ENCODE results near the gene TMEM54.
A peak's percentile ranks its signal among the peaks of the same experiment; 100 is the strongest.

The TMEM54 gene

DNA sequence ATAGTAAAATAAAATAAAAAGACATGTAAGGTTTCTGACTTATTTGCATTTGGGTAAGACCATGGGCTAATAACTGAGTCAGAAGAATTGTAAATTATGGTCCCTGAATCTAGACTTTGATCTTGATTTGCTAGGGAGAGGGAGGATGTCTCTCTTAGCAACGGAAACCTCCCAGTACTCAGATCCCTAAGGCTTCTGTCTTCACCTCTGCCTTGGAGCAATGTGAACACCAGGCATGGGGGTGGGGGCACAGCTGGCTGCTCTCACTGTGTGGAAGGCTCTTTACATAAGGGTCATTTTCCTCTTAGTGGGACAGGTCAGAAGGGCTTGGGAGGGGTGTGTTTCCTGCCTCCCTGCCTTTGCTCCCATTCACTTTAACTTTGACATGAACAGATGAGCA is 17.0 kb upstream of the TMEM54 start:
- no peak overlapping the region for H3K4me3 ChIP-seq (ENCODE audit: low read depth, low read length)
- H3K27ac ChIP-seq: no peak overlapping the region
- in situ Hi-C loops (cut with HindIII; ENCODE audit: low pct_ligation_motif_present, low sequenced_read_pairs): no loop called here
- H3K36me3 ChIP-seq (replicated peaks): no peaks in the 10 kb centered on the region
- no peaks in the 10 kb centered on the region for H3K27me3 ChIP-seq (replicated peaks)
- TF ChIP-seq, protein P1, sequence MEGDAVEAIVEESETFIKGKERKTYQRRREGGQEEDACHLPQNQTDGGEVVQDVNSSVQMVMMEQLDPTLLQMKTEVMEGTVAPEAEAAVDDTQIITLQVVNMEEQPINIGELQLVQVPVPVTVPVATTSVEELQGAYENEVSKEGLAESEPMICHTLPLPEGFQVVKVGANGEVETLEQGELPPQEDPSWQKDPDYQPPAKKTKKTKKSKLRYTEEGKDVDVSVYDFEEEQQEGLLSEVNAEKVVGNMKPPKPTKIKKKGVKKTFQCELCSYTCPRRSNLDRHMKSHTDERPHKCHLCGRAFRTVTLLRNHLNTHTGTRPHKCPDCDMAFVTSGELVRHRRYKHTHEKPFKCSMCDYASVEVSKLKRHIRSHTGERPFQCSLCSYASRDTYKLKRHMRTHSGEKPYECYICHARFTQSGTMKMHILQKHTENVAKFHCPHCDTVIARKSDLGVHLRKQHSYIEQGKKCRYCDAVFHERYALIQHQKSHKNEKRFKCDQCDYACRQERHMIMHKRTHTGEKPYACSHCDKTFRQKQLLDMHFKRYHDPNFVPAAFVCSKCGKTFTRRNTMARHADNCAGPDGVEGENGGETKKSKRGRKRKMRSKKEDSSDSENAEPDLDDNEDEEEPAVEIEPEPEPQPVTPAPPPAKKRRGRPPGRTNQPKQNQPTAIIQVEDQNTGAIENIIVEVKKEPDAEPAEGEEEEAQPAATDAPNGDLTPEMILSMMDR (IDR thresholded peaks at IDR 0.05; ENCODE audit: low read depth, low read length, missing control alignments): no peak
- DNase-seq: no peak

DNA sequence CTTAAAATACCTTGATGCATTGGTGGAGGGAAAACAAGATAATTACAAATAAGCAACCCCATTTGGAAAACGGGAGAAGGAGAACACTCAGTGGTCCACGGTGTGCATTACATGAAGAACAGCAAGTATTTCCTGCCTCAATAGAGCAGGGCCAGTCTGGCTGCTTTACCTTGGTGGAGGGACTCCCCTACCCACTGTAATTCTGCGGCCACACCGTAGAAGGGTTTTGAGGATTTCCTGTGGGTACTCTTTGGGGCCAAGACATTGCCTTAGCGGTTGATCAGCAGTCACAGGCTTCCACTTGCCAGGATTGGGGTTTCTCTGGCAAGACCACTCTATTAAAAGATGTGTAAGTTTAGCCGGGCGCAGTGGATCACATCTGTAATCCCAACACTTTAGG is 16.3 kb upstream of the TMEM54 start:
- in situ Hi-C loops (cut with HindIII; ENCODE audit: low pct_ligation_motif_present, low sequenced_read_pairs): no loop called here
- TF ChIP-seq, protein P1 (IDR thresholded peaks at IDR 0.05; ENCODE audit: low read depth, low read length, missing control alignments): no peak
- Histone ChIP-seq H3K27ac (no peak overlapping the region), H3K4me3 (ENCODE audit: low read depth, low read length) (no peak overlapping the region), H3K27me3 (replicated peaks) (no peaks in the 10 kb centered on the region), H3K36me3 (replicated peaks) (no peaks in the 10 kb centered on the region)
- no peak for DNase-seq

DNA sequence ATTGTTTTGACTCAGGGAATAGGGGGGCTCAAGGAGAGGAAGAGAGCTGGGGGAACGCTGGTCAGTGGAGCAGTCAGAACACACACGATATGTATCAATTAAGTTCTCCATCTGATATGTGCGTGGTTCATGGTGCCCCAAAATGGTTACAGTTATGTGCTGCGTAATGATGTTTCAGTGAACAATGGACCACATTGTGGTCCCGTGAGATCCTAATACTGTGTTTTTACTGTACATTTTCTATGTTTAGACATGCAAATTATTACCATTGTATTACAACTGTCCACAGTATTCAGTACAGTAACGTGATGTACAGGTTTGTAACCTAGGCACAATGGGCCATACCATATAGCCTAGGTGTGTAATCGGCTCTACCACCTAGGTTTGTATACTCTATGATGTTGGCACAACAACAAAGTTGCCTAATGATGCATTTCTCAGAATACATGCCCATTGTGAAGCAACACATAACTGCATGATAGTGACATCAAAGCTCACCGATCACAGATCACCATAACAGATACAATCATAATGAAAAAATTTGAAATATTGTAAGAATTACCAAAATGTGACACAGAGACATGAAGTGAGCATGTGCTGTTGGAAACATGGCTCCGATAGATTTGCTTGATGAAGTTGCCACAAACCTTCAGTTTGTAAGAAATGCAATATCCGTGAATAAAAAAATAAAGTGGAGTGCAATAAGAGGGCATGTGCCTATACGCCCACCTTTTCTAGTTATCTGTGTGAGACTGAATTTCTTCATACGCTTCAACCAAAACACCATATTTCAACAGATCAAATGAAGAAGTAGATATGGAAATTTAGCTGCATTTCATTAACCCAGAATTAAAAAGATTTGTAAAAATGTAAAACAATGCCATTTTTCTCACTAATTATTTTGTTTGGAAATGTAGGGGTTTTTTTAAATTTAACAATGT is 14.8 kb upstream of the TMEM54 start:
- in situ Hi-C loops (cut with HindIII; ENCODE audit: low pct_ligation_motif_present, low sequenced_read_pairs): no loop called here
- TF ChIP-seq, protein P1 (IDR thresholded peaks at IDR 0.05; ENCODE audit: low read depth, low read length, missing control alignments): no peak
- Histone ChIP-seq H3K36me3 (replicated peaks) (no peaks in the 10 kb centered on the region), H3K4me3 (ENCODE audit: low read depth, low read length) (no peak overlapping the region), H3K27me3 (replicated peaks) (no peaks in the 10 kb centered on the region), H3K27ac (no peak overlapping the region)
- no peak for DNase-seq

DNA sequence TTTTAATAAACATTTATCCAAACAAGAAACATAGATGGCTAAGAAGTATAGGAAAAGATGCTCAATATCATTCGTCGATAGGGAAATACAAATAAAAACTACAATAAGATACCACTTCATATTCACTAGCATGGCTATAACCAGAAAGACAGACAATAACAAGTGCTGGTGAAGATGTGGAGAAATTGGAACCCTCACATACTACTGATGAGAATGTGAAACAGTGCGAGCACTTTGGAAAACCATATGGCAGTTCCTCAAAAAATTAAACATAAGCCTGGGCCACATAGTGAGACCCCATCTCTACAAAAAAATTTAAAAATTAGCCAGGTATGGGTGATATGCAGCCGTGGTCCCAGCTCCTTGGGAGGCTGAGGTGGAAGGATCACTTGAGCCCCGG is 9.1 kb upstream of the TMEM54 start:
- Histone ChIP-seq H3K27me3 (replicated peaks) (no peaks in the 10 kb centered on the region), H3K27ac (no peak overlapping the region), H3K4me3 (ENCODE audit: low read depth, low read length) (no peak overlapping the region), H3K36me3 (replicated peaks) (no peaks in the 10 kb centered on the region)
- in situ Hi-C loops (cut with HindIII; ENCODE audit: low pct_ligation_motif_present, low sequenced_read_pairs): no loop called here
- DNase-seq: no peak
- TF ChIP-seq, protein P1 (IDR thresholded peaks at IDR 0.05; ENCODE audit: low read depth, low read length, missing control alignments): no peak

DNA sequence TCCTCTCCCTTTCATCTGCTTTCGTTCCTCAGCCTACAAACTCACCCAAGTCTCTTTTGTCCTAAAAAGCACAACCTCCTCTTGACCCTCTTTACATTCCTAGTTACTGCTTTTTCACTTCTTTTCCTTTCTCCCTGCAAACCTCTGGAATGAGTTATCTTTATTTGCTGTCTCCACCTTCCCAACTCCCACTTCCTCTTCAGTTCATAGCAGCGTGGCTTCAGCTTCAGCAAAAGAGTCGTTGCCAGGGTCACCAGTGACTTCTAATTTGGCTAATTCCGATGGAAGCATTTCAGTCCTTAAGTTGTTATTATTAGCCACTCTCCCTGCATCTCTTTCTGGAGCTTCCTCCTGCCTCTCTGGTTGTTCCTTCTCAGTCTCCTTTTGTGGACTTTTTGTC is 6.2 kb upstream of the TMEM54 start:
- in situ Hi-C loops (cut with HindIII; ENCODE audit: low pct_ligation_motif_present, low sequenced_read_pairs): no loop called here
- H3K27ac ChIP-seq: no peak overlapping the region
- TF ChIP-seq, protein P1 (IDR thresholded peaks at IDR 0.05; ENCODE audit: low read depth, low read length, missing control alignments): no peak
- peak; percentile 19 for DNase-seq
- no peaks in the 10 kb centered on the region for H3K36me3 ChIP-seq (replicated peaks)
- no peaks in the 10 kb centered on the region for H3K27me3 ChIP-seq (replicated peaks)
- H3K4me3 ChIP-seq (ENCODE audit: low read depth, low read length): no peak overlapping the region
